Activated CD4-positive, alpha-beta memory T cell treated with anti-CD3 and anti-CD28 coated beads for 36 hours (primary cell): ENCODE measurements around the gene NCS1. TPM values are rescaled to one million over a fixed set of nuclear protein-coding genes. Genes with fewer than 3 reads are reported as not detected.
"Not testable (repeated sequence)": the region's sequence is repeated elsewhere in the genome, so short reads cannot be mapped to it uniquely, and the experiment has no call there.

Experiments used
- CTCF ChIA-PET: fragments of 350-600 bp; sonication (Branson Sonifier 250); formaldehyde crosslinking; loops from one replicate; lab custom pipeline; 2021; ENCODE audit warnings: antibody characterized with exemption, inconsistent platforms; lab: Charles Lee
- POLR2A ChIA-PET: fragments of 350-600 bp; sonication (Branson Sonifier 250); formaldehyde crosslinking; loops from one replicate; lab custom pipeline; 2021; ENCODE audit warnings: antibody characterized with exemption; lab: Charles Lee
- DNase-seq: peaks from one replicate; pipeline ENCODE4 v3.0.0-alpha.2; 2020
- H3K27ac Mint-ChIP-seq: one replicate; pipeline ENCODE4 v1.8.0; 2021; ENCODE audit warnings: mixed read lengths
- H3K27me3 Mint-ChIP-seq: one replicate; pipeline ENCODE4 v1.8.0; 2021; ENCODE audit warnings: mixed read lengths
- H3K36me3 Mint-ChIP-seq: one replicate; pipeline ENCODE4 v1.8.0; 2021; ENCODE audit warnings: mixed read lengths
- H3K4me1 Mint-ChIP-seq: one replicate; pipeline ENCODE4 v1.8.0; 2021; ENCODE audit warnings: low read depth, mixed read lengths
- H3K4me3 Mint-ChIP-seq: one replicate; pipeline ENCODE4 v1.8.0; 2021; ENCODE audit warnings: mild to moderate bottlenecking, mixed read lengths
- H3K9me3 Mint-ChIP-seq: one replicate; pipeline ENCODE4 v1.8.0; 2021; ENCODE audit warnings: mixed read lengths
- intact Hi-C: fragments of 100-400 bp; cut with micrococcal nuclease; formaldehyde crosslinking; loops from one replicate; pipeline ENCODE4 v1.15.1; 2023
- total RNA-seq, 2 experiments: library from RNA; stranded (reverse); gene quantifications; one replicate each; pipeline ENCODE4 v1.2.3, GENCODE V29; 2021

The NCS1 gene
- total RNA-seq, 2 experiments from 2014 or later: 26.8 to 29.1 TPM

GRCh38 chr9:130265431-130266235 is 93.4 kb downstream of the NCS1 start, which contains the start of gene HMCN2:
HMCN2 (plus strand) TSS chr9:130265760; CDS start chr9:130265879, 119 bp downstream.
- H3K36me3 Mint-ChIP-seq: no peaks in the 10 kb centered on the region
- CTCF ChIA-PET: no interaction called here
- POLR2A ChIA-PET: no interaction called here
- H3K9me3 Mint-ChIP-seq: no peaks in the 10 kb centered on the region
- H3K27ac Mint-ChIP-seq: no peak within 1 kb of the TSS
- intact Hi-C loops: no loop called here
- no peak within 1 kb of the TSS for H3K4me3 Mint-ChIP-seq
- DNase-seq: no peak
- peaks cover 58% of the 10 kb centered on the region for H3K27me3 Mint-ChIP-seq
- H3K4me1 Mint-ChIP-seq: peaks cover 8% of the 10 kb centered on the region

GRCh38 chr9:130266236-130267098 is 94.3 kb downstream of the NCS1 start:
- H3K27me3 Mint-ChIP-seq: peaks cover 57% of the 10 kb centered on the region
- ChIA-PET CTCF (no interaction called here), POLR2A (no interaction called here)
- H3K36me3 Mint-ChIP-seq: no peaks in the 10 kb centered on the region
- intact Hi-C loops: no loop called here
- H3K4me3 Mint-ChIP-seq: no peak overlapping the region
- H3K9me3 Mint-ChIP-seq: no peaks in the 10 kb centered on the region
- no peak for DNase-seq
- H3K27ac Mint-ChIP-seq: no peak overlapping the region
- H3K4me1 Mint-ChIP-seq: peaks cover 8% of the 10 kb centered on the region

DNA sequence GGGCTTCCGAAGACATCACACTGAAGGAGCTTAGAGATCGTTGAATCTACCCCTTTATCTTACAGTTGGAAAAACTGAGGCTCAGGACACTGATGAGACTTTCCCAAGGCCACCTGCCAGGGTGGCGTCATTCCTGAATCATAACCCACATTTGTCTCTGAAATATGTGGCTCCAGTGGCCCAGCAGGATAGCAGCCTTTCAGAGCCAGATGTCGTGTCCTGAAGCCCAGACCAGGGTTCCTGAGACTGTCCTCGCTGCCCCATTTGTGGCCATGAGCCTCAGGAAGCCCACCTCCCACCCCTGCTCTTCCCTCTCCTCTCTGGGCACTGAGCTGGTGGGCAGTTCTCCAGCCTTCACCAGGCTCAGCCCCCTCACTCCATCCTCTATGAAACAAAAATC is 95.7 kb downstream of the NCS1 start:
- H3K36me3 Mint-ChIP-seq: no peaks in the 10 kb centered on the region
- POLR2A ChIA-PET: no interaction called here
- intact Hi-C loops: no loop called here
- no peak for DNase-seq
- CTCF ChIA-PET: interaction anchor here (1.5 kb wide), 1 partner anchor 8 kb away, joined by 4 read pairs; no protein-coding TSS in a partner anchor
- H3K4me3 Mint-ChIP-seq: no peak overlapping the region
- H3K27ac Mint-ChIP-seq: no peak overlapping the region
- no peaks in the 10 kb centered on the region for H3K9me3 Mint-ChIP-seq
- peaks cover 8% of the 10 kb centered on the region for H3K4me1 Mint-ChIP-seq
- peaks cover 51% of the 10 kb centered on the region for H3K27me3 Mint-ChIP-seq

DNA sequence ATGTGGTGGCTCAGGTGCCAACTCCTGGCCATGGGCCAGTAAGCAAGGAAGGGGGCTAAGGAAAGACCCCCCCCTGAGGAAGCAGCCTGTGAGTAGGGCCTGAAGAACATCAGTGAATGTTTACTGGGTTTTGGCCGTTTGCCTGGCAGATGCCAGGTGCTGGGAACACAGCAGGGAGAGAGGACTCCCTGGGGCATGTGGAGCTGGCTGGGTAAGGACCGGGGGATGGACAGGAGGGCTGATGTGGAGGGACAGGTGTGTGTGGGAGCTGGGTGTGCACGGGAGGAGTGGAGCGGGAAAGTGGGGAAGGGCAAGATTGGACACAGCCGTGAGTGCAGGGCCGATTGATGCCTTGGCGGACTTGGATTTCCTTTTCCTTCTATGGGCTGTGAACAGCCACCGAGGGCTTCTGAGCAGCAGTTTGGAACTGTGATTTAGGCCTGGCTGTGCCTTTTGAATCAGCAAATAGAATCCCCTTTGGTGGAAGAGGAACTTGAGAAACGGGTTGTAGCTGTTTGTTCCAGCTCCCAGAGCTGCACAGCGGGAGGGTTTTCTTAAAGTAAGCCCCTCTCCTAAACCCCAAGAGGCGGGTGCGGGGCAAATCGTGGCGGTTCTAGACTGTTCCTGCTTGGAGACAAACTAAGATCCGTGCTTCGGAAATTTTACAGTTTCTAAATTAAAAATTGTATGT is 96.5 kb downstream of the NCS1 start:
- Mint-ChIP-seq H3K4me3 (no peak overlapping the region), H3K36me3 (no peaks in the 10 kb centered on the region), H3K4me1 (peaks cover 8% of the 10 kb centered on the region), H3K27me3 (peaks cover 45% of the 10 kb centered on the region), H3K27ac (no peak overlapping the region), H3K9me3 (no peaks in the 10 kb centered on the region)
- POLR2A ChIA-PET: no interaction called here
- intact Hi-C loops: no loop called here
- DNase-seq: no peak
- CTCF ChIA-PET: interaction anchor here (1.5 kb wide), 1 partner anchor 8 kb away, joined by 4 read pairs; no protein-coding TSS in a partner anchor

DNA sequence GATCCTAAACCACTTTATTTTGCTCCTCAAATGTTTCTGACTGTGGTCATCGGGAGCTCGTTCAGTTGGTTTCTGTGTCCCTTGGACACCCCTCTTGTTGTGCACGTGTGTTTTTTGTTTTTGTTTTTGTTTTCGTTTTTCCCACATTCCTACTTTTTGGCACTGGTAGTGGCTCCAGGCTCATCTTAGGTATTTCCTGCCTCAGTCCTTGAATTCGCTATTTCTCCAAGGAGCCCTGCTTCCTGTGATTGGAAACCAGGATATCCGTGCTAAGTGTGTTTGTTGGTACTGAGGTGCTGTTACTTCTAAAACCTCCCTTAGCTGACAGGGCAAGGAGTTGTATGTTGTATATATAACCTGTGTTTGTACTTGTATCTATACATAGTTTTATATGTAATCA is 99.3 kb downstream of the NCS1 start:
- DNase-seq: no peak
- intact Hi-C loops: no loop called here
- POLR2A ChIA-PET: no interaction called here
- Mint-ChIP-seq H3K36me3 (no peaks in the 10 kb centered on the region), H3K9me3 (no peaks in the 10 kb centered on the region), H3K4me1 (peaks cover 2% of the 10 kb centered on the region), H3K27me3 (peaks cover 36% of the 10 kb centered on the region), H3K27ac (no peak overlapping the region), H3K4me3 (no peak overlapping the region)
- CTCF ChIA-PET: interaction anchor here (1.2 kb wide), 1 partner anchor 164 kb away, joined by 3 read pairs; no protein-coding TSS in a partner anchor

DNA sequence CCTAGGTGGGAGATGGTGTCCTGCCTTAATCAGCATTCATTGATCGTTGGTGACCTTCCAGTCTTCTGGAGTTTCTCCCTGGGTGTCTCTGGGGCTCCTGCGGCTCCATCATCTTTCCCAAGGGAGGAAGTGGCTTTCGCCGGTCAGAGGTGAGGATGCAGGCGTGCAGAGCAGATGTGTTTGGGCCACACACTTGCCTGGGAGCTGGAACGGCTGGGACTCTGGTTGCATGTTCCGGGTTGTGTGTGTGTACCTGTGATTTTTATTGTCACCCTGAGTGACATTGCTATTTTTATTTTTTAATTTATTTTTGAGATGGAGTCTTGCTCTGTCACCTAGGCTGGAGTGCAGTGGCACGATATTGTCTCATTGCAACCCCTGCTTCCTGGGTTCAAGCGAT is 103.0 kb downstream of the NCS1 start:
- no peak overlapping the region for H3K27ac Mint-ChIP-seq
- intact Hi-C loops: no loop called here
- DNase-seq: no peak

DNA sequence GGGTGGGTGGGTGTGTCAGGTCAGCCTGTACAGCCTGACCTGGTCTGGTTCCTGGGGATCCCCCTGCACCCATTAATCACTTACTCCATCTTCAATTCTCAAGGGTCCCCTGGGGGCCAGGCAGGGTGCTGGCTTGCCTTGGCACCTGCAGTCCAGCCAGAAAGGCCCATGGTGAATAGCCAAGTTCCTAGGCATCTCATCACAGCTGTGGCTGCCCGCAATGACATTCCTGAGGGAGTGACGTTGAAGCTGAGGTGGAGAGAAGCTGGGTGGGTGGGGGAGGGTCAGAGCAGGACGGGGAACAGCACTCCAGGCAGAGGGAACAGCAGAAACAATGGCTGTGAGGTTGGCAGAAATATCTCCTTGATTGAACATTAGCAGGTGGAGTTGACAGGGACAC is 103.9 kb downstream of the NCS1 start:
- Mint-ChIP-seq H3K4me1 (no peaks in the 10 kb centered on the region), H3K9me3 (no peaks in the 10 kb centered on the region), H3K27me3 (peaks cover 18% of the 10 kb centered on the region), H3K36me3 (no peaks in the 10 kb centered on the region), H3K27ac (no peak overlapping the region), H3K4me3 (no peak overlapping the region)
- POLR2A ChIA-PET: no interaction called here
- CTCF ChIA-PET: interaction anchor here (0.8 kb wide), 1 partner anchor 8 kb away, joined by 4 read pairs; no protein-coding TSS in a partner anchor
- intact Hi-C loops: no loop called here
- no peak for DNase-seq

More for the DNA sequence above, 103.0 kb downstream of the NCS1 start:
- ChIA-PET POLR2A (no interaction called here), CTCF (no interaction called here)
- no peaks in the 10 kb centered on the region for H3K9me3 Mint-ChIP-seq
- no peaks in the 10 kb centered on the region for H3K36me3 Mint-ChIP-seq
- H3K4me3 Mint-ChIP-seq: no peak overlapping the region
- no peaks in the 10 kb centered on the region for H3K4me1 Mint-ChIP-seq
- peaks cover 16% of the 10 kb centered on the region for H3K27me3 Mint-ChIP-seq

- intact Hi-C loops: no loop called here
- CTCF ChIA-PET: interaction anchor here (0.5 to 0.8 kb wide), 2 partner anchors 9 to 210 kb away, joined by 3 to 4 read pairs; no protein-coding TSS in a partner anchor
- DNase-seq: no peak
- Mint-ChIP-seq H3K9me3 (no peaks in the 10 kb centered on the region), H3K4me3 (no peak overlapping the region), H3K36me3 (no peaks in the 10 kb centered on the region), H3K27ac (no peak overlapping the region), H3K27me3 (peaks cover 21% of the 10 kb centered on the region), H3K4me1 (no peaks in the 10 kb centered on the region)
- POLR2A ChIA-PET: no interaction called here
Observed at GRCh38 chr9:130276955-130277354, 104.8 kb downstream of the NCS1 start.

DNA sequence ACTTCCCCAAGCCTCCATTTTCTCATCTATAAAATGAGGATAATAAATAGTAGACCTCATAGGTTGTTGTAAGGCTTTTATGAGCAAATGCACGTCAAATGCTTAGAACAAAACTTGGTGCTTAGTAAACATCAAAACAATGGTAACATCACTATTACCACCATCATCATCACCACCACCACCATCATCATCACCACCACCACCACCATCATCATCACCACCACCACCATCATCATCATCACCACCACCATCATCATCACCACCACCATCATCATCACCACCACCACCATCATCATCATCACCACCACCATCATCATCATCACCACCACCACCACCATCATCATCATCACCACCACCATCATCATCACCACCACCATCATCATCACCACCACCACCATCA is 105.3 kb downstream of the NCS1 start:
- DNase-seq, POLR2A ChIA-PET, CTCF ChIA-PET, H3K4me3 Mint-ChIP-seq, intact Hi-C loops, H3K27ac Mint-ChIP-seq, H3K9me3 Mint-ChIP-seq, H3K4me1 Mint-ChIP-seq, H3K36me3 Mint-ChIP-seq: not testable (repeated sequence)
- peaks cover 23% of the 10 kb centered on the region for H3K27me3 Mint-ChIP-seq

GRCh38 chr9:130283539-130284248 is 111.5 kb downstream of the NCS1 start:
- peaks cover 33% of the 10 kb centered on the region for H3K27me3 Mint-ChIP-seq
- H3K4me1 Mint-ChIP-seq: no peaks in the 10 kb centered on the region
- no peak for DNase-seq
- H3K9me3 Mint-ChIP-seq: no peaks in the 10 kb centered on the region
- intact Hi-C loops: no loop called here
- CTCF ChIA-PET: interaction anchor here (0.7 kb wide), 1 partner anchor 40 kb away, joined by 5 read pairs; no protein-coding TSS in a partner anchor
- H3K4me3 Mint-ChIP-seq: no peak overlapping the region
- POLR2A ChIA-PET: no interaction called here
- H3K27ac Mint-ChIP-seq: no peak overlapping the region
- H3K36me3 Mint-ChIP-seq: no peaks in the 10 kb centered on the region

GRCh38 chr9:130284249-130284625 is 112.0 kb downstream of the NCS1 start:
- CTCF ChIA-PET: no interaction called here

More at GRCh38 chr9:130284249-130284625, 112.0 kb downstream of the NCS1 start:
- no peaks in the 10 kb centered on the region for H3K4me1 Mint-ChIP-seq
- POLR2A ChIA-PET: interaction anchor here (0.9 kb wide), 1 partner anchor 62 kb away, joined by 3 read pairs; no protein-coding TSS in a partner anchor
- no peak overlapping the region for H3K4me3 Mint-ChIP-seq
- H3K27ac Mint-ChIP-seq: no peak overlapping the region
- peaks cover 33% of the 10 kb centered on the region for H3K27me3 Mint-ChIP-seq
- intact Hi-C loops: no loop called here
- no peaks in the 10 kb centered on the region for H3K36me3 Mint-ChIP-seq
- no peak for DNase-seq
- no peaks in the 10 kb centered on the region for H3K9me3 Mint-ChIP-seq
